GM18508 (cell line): ENCODE measurements around the gene TCFL5.

ENCODE experiments used
- ATAC-seq: cut with Tn5 transposase; IDR thresholded peaks from one replicate; pipeline ENCODE4 v1.9.1; 2021; ENCODE audit warnings: moderate number of reproducible peaks; ENCODE audit not compliant: insufficient read depth, unreplicated experiment

TCFL5 gene

DNA sequence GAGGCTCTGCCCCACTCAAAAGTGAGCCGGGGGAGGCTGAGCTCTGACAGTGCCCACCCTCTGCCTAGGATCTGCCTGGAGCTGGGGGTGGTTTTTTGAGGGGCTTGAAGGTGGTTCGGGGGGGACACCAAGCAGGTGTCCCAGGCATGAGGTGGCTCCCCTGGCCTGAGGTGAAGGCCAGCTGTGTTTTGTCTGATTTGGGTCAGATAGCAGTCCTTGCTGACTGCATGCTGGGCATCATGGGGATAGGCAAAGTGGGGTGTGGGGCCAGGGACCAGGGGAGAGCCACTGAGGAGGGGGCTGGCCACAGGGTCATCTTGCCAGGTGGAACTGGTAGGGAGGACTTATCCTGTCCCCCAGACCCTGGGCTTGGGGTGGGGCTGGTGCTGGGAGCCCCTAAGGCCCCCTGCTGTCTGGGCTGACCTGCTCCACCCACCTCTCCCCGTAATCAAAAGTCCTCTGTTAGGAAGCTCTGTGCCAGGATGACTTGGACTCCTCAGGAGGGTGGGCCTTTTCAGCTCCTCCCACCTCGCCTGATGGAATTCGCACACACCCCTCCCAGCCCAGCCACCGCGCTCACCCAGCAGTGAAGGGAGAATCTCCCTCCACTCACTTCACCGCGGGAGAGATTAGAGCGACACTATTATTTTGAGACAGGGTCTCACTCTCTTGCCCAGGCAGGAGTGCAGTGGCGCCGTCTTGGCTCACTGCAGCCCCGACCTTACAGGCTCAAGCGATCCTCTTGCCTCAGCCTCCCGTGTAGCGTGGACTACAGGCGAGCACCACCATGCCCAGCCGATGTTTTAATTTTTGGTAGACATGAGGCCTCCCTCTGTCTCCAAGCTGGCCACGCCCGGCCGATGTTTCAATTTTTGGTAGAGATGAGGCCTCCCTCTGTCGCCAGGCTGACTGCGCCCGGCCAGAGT is 46.3 kb downstream of the TCFL5 start:
- no peak for ATAC-seq

DNA sequence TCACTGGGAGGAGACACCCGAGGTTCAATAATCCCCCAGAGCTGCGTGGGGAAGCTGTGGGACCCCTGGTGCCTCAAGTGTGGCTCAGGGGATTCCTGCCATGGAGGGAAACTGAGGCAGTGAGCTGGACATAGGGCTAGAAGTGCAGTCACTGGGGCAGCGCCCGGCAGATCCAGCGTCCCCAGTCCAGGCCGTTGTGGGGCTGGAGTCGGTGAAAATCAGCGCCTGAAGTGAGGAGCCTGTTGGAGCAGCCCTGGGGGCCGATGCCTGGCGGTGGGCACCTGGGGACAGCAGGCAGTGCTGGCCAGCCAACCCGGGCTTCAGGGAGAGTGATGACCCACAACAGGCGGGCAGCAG is 46.9 kb downstream of the TCFL5 start:
- no peak for ATAC-seq

DNA sequence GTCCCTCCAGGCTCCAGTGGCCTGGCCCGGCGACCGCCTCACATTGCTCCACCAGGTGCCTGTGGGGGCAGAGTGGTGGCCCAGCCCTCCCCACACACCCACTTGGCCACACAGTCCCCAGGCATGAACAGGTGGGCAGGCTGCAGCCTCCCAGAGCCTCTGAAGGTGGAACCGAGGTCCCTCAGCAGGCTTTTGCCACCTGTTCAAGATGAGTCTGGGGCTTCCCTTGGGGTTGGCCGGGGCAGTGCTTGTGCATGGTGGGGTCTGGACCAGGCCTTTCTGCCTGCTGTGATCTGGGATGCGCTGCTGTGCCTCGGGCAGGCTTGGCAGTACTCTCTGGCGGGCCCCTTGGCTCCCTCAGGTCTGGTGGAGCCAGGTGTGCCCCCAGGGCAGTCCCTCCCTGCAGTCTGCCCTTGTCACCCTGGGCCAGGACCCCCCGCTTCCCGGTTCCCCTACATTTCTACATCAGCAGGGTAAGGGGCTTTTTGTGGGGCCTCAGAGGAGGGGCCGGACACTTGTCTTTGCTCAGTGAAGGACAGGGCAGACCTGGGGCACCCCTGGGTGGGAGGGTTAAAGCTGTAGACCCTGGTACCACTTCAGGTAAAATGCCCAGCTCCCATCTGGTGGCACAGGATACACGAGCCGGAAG is 47.4 kb downstream of the TCFL5 start:
- no peak for ATAC-seq

DNA sequence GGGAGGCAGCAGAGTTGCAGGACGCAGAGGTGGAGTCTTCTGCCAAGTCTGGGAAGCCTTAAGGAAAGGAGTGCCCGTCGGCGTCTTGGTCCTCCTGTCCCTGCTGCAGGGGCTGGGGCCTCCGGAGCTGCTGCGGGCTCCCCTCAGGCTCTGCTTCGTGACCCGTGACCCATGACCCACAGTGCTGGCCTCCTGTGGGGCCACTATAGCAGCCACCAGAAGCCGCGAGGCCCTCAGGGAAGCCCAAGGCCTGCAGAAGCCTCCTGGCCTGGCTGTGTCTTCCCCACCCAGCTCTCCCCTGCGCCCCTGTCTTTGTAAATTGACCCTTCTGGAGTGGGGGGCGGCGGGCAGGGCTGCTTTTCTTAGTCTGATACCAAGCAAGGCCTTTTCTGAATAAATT is 48.0 kb downstream of the TCFL5 start:
- ATAC-seq, result no peak

DNA sequence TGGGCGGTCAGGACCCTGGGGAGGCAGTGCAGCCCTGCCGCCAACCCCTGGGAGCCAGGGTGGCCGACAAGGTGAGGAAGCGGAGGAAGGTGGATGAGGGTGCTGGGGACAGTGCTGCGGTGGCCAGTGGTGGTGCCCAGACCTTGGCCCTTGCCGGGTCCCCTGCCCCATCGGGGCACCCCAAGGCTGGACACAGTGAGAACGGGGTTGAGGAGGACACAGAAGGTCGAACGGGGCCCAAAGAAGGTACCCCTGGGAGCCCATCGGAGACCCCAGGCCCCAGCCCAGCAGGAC is 48.8 kb downstream of the TCFL5 start:
- ATAC-seq, result no peak

DNA sequence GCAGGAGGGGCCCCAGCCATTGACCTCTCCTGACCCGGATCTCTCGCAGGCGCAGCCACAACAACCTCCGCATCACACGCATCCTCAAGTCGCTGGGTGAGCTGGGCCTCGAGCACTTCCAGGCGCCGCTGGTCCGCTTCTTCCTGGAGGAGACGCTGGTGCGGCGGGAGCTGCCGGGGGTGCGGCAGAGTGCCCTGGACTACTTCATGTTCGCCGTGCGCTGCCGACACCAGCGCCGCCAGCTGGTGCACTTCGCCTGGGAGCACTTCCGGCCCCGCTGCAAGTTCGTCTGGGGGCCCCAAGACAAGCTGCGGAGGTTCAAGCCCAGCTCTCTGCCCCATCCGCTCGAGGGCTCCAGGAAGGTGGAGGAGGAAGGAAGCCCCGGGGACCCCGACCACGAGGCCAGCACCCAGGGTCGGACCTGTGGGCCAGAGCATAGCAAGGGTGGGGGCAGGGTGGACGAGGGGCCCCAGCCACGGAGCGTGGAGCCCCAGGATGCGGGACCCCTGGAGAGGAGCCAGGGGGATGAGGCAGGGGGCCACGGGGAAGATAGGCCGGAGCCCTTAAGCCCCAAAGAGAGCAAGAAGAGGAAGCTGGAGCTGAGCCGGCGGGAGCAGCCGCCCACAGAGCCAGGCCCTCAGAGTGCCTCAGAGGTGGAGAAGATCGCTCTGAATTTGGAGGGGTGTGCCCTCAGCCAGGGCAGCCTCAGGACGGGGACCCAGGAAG is 49.3 kb downstream of the TCFL5 start:
- ATAC-seq, result no peak

DNA sequence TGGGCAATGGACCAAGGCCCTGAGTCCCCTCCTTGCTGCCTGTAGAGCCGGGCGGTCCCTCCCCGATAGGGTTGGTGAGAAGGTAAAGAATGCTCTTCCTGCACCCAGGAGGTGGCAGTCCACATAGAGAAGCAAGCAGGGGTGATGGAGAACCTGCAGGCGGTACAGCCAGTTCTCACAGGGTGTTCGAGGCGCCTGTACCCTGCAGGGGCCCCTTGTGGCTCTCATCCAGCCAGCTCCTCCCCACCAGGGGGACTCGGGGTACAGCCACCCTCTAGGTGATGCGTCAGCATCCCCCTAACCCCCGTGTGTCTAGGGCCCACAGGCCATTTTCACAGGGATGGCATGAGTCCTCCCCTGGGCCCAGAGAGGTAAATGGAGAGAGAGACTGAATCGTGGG is 49.9 kb downstream of the TCFL5 start:
- no peak for ATAC-seq

DNA sequence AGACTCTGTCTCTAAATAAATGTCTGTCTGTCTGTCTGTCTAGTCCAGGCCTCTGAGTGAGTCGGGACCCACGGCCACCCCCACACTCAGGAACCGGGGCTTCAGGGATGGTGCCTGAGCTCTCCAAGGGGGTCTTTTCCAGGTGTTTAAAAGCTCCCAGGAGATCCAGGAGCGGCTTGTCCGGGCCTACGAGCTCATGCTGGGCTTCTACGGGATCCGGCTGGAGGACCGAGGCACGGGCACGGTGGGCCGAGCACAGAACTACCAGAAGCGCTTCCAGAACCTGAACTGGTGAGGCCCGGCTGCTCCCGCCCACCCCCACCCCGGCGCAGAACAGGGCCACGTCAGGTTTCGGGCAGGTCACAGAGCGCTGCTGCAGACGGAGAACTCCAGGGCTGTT is 50.3 kb downstream of the TCFL5 start:
- ATAC-seq, result no peak

DNA sequence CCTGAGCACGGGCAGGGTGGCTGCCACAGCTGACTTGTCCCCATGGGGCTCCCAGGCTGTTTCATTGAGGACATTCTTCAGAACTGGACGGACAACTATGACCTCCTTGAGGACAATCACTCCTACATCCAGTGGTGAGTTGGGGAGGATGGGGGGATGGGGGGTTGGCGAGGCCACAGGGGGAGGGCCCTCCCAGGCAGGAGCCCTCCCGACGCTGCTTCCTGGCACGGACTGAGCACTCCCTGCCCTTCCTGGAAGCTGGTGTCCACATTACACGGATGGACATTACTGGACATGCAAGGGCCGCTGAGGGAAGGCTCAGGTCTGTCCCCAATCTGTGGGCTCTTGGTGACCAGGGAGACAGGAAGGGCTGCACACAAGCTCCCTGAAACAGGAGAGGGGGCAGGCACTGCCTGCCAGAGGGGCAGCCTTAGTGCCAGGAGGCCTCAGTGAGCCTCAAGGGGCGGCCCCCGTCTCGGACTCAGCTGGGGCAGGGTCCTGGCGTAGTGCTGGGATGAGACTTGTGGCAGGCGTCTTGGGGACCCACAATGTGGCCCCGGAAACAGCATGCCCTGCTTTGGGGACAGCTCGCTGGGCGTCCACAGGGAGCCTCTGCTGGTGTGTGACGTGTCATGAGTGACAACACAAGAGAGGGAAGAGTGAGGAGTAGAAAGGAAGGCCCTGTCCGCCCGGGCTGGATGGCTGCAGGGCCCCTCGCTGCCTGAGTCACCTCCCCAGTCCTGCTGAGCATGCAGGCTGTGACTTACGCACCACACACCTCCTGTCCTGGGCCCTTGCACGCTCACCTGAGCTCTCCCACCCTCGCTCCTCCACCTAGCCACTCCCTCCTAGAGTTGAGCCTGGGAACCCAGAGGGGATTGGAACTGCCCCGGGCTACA is 51.8 kb downstream of the TCFL5 start:
- ATAC-seq, result no peak

DNA sequence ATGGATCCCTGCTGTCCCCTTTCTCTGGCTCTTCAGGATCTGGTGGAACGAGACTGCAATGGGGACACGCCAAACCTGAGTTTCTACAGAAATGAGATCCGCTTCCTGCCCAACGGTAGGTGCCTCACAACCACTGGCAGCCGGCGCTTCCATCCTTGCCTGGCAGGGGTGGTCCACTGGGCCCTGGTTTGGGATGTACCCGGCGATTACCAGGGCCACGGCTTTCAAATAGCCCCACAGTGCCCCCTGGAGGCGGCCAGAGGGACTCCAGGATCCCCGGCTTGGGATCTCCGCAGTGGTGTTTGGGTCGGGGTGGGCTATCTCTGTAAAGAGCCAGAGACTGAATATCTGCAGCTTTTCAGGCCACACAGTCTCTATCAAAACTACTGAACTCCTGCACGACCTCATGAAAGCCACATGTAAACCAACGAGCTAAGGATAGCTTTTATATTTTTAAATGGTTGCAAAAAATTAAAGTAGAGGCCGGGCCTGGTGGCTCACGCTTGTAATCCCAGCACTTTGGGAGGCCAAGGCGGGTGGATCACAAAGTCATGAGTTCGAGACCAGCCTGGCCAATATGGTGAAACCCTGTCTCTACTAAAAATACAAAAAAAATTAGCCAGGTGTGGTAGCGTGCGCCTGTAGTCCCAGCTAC is 53.3 kb downstream of the TCFL5 start:
- ATAC-seq, result no peak

DNA sequence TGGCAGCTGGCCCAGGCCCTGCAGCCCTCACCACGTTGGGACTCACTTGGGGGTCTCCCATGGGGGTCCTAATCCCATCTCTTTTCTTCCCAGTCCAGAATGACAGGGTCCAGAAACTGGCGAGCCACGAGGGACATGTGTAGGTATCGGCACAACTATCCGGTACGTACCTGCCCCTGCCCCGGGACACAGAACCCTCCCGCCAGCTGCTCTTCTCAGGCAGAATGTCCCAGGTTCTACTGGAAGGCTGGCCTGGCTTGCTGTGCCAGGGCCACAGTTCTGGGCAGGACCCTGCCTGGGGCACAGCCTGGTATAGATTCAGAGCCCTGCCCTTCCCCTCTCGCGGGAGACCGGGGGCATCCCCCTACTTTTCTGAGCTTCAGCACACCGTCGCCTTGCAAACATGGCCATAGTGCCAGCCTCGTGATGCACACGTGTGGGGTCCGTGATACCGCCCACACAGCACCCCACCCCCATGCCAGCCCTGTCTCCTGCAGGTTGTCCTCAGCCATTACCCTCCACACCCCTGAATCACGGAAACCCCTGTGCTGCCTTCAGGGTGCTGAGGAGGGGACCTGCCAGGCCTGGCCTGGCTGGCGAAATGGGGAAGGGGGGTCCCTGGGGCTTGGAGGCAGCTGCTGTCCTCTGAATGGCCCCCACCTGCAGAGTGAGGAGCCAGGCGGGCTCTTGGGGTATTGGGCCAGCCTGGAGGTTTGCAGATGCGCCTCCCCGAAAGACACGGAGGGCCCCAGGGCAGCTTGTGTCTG is 54.0 kb downstream of the TCFL5 start:
- ATAC-seq, result no peak

DNA sequence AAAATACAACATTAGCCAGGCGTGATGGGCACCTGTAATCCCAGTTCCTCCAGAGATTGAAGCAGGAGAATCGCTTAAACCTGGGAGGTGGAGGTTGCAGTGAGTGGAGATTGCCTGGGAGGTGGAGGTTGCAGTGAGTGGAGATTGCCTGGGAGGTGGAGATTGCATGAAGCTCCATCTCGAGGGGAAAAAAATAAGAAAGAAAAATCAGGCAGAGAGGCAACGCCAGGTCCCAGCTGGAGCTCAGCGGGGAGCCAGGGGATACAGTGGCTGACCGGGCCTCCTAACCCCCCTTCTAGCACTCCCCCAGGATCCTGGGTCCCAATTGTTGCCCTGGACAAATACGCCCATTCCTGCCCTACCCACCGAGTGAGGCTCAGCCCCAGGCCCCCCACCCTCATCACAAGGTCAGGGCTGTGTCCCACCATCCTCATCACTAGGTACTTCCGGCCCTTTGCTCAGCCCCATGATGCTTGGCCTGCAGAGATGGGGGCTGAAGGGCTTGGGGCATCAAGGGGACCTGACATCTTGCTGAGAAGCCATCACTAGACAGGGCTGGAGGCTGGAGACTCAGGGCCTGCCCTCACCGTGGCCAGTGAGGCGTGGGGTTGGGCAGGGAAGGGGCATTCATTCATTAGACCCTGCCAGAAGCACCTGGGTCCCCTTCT is 55.1 kb downstream of the TCFL5 start:
- no peak for ATAC-seq

DNA sequence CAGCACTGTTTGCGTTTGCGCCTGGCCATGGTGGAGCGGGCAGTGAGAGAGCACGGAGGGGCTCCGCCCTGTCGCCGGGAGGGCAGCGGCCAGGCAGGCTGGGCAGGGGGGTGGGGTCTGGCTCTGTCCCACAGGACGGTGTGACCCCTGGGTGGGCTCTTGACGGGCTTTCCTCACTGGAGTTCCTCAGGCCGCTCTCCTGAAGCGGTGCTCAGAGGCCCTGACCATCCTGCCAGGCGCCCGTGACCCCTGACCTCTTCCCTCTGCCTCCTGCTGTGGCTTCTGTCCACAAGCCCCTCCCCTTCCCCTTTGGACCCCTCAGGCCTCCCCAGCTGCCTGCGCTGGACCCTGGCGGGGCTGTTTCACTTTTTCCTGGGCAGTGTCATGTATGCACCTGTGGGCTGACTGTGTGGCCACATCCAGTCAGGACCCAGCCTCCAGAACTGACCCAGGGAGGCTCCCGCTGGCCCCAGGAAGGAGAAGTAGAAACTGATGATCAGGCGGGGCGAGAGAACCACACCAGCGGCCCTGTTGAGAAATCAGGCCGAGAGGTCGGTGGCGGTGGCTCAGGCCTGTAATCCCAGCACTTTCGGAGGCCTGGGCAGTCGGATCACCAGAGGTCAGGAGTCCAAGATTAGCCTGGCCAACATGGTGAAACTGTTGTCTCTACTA is 55.8 kb downstream of the TCFL5 start:
- ATAC-seq, result no peak

DNA sequence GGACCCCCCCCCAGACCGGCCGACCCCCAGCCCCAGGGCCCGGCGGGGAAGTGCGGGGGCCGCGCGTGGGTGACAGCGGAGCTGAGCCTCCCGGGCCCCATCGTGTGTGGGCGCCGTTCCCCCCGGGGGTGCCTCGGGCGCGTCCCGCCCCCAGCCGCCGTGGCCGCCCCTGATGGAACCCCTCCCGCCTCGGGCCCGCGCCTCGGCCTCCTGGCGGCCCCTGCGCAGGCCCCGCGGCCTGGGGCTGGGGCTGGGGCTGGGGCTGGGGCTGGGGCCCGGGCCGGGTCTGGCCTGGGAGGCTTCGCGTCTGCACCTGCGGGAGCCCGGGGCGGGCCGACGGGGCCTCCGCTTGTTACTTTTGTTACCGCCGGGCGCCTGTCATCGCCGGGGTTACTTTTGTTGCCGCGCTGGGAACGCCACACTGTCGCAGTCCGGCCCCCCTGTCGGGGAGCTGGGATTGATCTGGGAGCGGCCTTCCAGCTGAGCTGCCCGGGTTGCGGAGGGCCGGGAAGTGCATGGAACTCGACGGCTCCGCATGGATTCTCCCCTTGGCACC is 56.4 kb downstream of the TCFL5 start:
- no peak for ATAC-seq

DNA sequence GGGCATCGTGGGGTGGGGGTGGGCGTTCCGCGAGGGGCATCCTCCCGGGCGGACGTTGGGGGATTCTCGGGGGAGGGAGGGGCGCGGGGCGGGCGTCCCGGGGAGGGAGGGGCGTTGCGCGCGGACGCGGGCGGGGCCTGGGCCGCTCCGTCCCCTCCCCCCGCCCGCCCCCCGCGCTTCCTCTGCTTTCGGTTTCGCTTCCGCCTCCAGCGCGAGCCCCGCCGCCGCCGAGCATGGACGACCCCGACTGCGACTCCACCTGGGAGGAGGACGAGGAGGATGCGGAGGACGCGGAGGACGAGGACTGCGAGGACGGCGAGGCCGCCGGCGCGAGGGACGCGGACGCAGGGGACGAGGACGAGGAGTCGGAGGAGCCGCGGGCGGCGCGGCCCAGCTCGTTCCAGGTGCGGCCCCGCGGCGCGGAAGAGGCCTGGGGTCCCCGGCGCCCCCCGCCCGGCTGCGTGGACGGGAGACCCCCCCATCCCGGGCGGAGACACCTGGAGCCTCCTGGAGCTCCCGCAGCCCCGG is 56.9 kb downstream of the TCFL5 start, which contains the start of gene OGFR:
TSS of gene OGFR (plus strand) at position 209 of the 528 bp plus-strand sequence. CDS start at position 234, 25 bp downstream.
- ATAC-seq, result no peak

DNA sequence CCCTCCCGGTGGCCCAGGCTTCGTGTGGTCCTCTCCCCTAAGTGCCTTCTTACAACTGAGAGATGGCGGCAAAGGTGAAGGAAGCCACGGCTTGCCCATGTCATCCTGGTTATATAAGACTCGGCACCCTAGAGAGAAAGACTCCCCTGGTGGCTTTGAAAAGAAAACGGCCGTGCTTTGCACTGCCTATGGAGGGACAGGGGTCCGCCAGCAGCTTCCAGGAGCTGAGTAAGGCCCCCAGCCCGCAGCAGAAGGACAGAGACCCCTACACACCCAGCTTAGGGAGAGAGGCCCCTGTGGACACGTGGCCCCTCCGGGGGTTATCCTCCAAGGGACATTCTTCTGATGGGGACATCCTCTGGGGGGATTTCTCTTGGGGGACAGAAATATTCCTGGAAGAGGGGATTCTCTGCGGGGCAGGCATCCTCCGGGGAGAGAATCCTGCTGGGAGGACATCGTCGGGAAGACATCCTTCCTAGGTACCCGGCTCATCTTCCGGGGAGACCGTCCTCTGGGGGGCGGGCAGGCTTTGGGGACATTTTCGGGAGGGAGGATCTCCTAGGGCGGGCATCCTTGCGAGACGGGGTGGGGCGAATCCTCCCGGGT is 57.5 kb downstream of the TCFL5 start:
- no peak for ATAC-seq
